ENCODE data around the gene TMEM101. TPM values are rescaled to one million over a fixed set of nuclear protein-coding genes. Genes with fewer than 3 reads are reported as not detected.
A peak's percentile ranks its signal among the peaks of the same experiment; 100 is the strongest.
"Not testable (repeated sequence)": the region's sequence is repeated elsewhere in the genome, so short reads cannot be mapped to it uniquely, and the experiment has no call there.

TMEM101 gene
- total RNA-seq, 1 experiment from 2014 or later, result 48.3 TPM

GRCh38 chr17:44000871-44001460 lies 13.8 kb downstream of the TMEM101 start:
- DNase-seq (ENCODE audit: low spot score), result no peak

- DNase-seq (ENCODE audit: low spot score), result no peak
Measured at GRCh38 chr17:44000141-44000860, 14.5 kb downstream of the TMEM101 start.

GRCh38 chr17:43999024-43999423 lies 15.7 kb downstream of the TMEM101 start:
- no peak for DNase-seq (ENCODE audit: low spot score)

- peak; percentile 54 for DNase-seq (ENCODE audit: low spot score)
Measured at GRCh38 chr17:43998552-43998951, 16.2 kb downstream of the TMEM101 start.

- DNase-seq (ENCODE audit: low spot score), result not testable (repeated sequence)
Measured at GRCh38 chr17:43997180-43997579, 17.6 kb downstream of the TMEM101 start.

- no peak for DNase-seq (ENCODE audit: low spot score)
Measured at GRCh38 chr17:43995150-43995471, 19.7 kb downstream of the TMEM101 start.

GRCh38 chr17:43994272-43995149 lies 20.3 kb downstream of the TMEM101 start:
- peak; percentile 45 for DNase-seq (ENCODE audit: low spot score)

- no peak for DNase-seq (ENCODE audit: low spot score)
Measured at GRCh38 chr17:43992641-43993040, 22.1 kb downstream of the TMEM101 start.

- DNase-seq (ENCODE audit: low spot score), result no peak
Measured at GRCh38 chr17:43988301-43988700, 26.5 kb downstream of the TMEM101 start.

GRCh38 chr17:43987131-43988021 lies 27.4 kb downstream of the TMEM101 start:
- DNase-seq (ENCODE audit: low spot score), result no peak

- no peak for DNase-seq (ENCODE audit: low spot score)
Measured at GRCh38 chr17:43986225-43986981, 28.4 kb downstream of the TMEM101 start.

GRCh38 chr17:43984521-43984920 lies 30.2 kb downstream of the TMEM101 start:
- DNase-seq (ENCODE audit: low spot score), result no peak

- no peak for DNase-seq (ENCODE audit: low spot score)
Measured at GRCh38 chr17:43983515-43984411, 31.0 kb downstream of the TMEM101 start.

- DNase-seq (ENCODE audit: low spot score), result no peak
Measured at GRCh38 chr17:43983196-43983514, 31.6 kb downstream of the TMEM101 start.

GRCh38 chr17:43982171-43982570 lies 32.6 kb downstream of the TMEM101 start:
- no peak for DNase-seq (ENCODE audit: low spot score)

GRCh38 chr17:43979671-43980070 lies 35.1 kb downstream of the TMEM101 start:
- no peak for DNase-seq (ENCODE audit: low spot score)

- no peak for DNase-seq (ENCODE audit: low spot score)
Measured at GRCh38 chr17:43979011-43979410, 35.8 kb downstream of the TMEM101 start.

- no peak for DNase-seq (ENCODE audit: low spot score)
Measured at GRCh38 chr17:43978078-43978477, 36.7 kb downstream of the TMEM101 start.

GRCh38 chr17:43976963-43977837 lies 37.6 kb downstream of the TMEM101 start:
- DNase-seq (ENCODE audit: low spot score), result no peak

All from A172 (cell line).